ENCODE data around the gene POU2F2. TPM values are rescaled to one million over a fixed set of nuclear protein-coding genes. Genes with fewer than 3 reads are reported as not detected.
A peak's percentile ranks its signal among the peaks of the same experiment; 100 is the strongest.

Gene POU2F2
- total RNA-seq, 2 experiments from 2014 or later = 43.6 to 62.8 TPM

DNA sequence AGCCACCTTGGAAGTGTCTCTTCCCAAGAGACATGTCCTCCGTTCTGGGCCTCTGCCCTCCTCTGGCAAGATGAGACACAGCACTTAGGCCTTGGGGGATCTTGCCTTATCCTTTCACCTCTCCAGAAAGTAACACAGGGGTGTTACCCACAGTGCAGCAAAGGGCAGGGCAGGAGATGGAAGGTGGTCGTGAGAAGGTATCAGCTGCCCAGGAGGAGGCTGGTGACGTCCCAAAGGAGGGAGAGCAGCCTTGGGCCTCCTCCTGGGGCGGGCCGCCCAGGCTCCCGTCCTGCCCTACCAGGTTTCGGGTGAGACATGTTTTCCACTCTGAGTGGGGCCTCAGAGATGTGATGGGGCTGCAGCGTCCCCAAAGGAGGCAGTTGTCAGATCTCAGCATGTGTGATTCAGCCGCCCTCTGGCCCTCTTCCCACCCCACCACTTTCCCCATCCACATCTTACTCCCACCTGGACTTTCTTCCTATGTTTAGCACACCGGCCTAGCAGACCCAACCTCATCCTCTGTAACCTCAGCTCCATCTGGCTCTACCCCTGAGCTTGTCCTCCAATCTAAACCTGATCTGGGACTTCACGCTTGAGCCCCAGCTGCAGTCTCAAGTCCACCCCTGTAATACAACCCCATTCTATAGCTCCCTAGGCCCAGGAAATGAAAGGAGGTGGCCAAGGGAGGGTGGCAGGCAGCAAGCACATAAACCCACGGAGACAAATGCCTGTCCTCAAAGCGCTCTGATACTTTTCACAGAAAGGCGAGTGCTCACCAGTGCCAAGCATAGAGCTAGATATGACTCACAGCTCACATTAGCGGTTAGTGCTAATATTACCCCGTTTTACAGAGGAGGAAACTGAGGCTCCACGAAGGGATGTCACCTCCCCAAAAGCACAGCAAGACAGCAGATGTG lies 9.3 kb downstream of the POU2F2 start:
- H3K9me3 Mint-ChIP-seq (ENCODE audit: low read depth) = no peaks in the 10 kb centered on the region
- no peaks in the 10 kb centered on the region for H3K27me3 Mint-ChIP-seq
- ChIA-PET CTCF (interaction anchor here (0.6 to 3.4 kb wide), 10 partner anchors 9 to 1709 kb away, joined by 3 to 35 read pairs (median 4); partner anchors contain the start of gene POU2F2), POLR2A (interaction anchor here (0.5 kb wide), 1 partner anchor 283 kb away, joined by 3 read pairs; no protein-coding TSS in a partner anchor)
- peaks cover 35% of the 10 kb centered on the region for H3K36me3 Mint-ChIP-seq (ENCODE audit: low read depth)
- H3K27ac Mint-ChIP-seq = peak overlapping the region; percentile 94
- ATAC-seq (peak; percentile 78), DNase-seq (peak; percentile 91)
- H3K4me3 Mint-ChIP-seq = peak overlapping the region; percentile 80
- peaks cover 61% of the 10 kb centered on the region for H3K4me1 Mint-ChIP-seq
- intact Hi-C loops (cut with DNase I, micrococcal nuclease) = loop anchor here (1.0 to 5.0 kb wide), 10 partner anchors 8 to 300 kb away; partner anchors contain the start of genes DEDD2 (in 1 of the 2), GSK3A (in 1 of the 2) and POU2F2 (in 1 of the 2)

DNA sequence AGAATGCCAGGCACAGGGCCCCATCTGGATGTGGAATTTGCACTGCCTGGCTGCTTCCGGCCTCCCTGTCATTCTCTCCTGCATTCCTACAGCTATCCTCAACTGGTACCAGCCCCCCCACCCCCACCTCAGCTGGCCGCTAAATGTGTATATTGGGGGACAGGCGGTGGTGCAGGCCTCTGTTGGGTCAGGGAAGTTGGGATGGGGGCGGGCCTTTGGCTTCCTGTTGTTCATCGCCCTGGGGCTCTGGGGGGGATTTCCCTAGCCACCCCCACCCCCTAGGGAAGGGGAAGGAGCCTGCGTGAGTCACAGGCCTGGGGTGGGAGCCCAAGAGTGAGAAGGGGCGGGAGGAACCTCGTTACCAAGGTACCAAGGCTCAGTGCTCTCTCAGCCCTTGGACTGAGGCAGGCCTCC lies 10.6 kb downstream of the POU2F2 start:
- Mint-ChIP-seq H3K9me3 (ENCODE audit: low read depth) (no peaks in the 10 kb centered on the region), H3K36me3 (ENCODE audit: low read depth) (peaks cover 44% of the 10 kb centered on the region), H3K27me3 (no peaks in the 10 kb centered on the region), H3K27ac (peak overlapping the region; percentile 94), H3K4me3 (peak overlapping the region; percentile 80), H3K4me1 (peaks cover 57% of the 10 kb centered on the region)
- peak; percentile 81 for ATAC-seq
- intact Hi-C loops (cut with DNase I, micrococcal nuclease) = loop anchor here (1.0 to 5.0 kb wide), 9 partner anchors 11 to 301 kb away; partner anchors contain the start of genes GSK3A (in 1 of the 2), POU2F2 (in 1 of the 2) and ZNF574 (in 1 of the 2)
- peak; percentile 93 for DNase-seq
- ChIA-PET POLR2A (no interaction called here), CTCF (interaction anchor here (1.0 kb wide), 1 partner anchor 12 kb away, joined by 3 read pairs; no protein-coding TSS in a partner anchor)

DNA sequence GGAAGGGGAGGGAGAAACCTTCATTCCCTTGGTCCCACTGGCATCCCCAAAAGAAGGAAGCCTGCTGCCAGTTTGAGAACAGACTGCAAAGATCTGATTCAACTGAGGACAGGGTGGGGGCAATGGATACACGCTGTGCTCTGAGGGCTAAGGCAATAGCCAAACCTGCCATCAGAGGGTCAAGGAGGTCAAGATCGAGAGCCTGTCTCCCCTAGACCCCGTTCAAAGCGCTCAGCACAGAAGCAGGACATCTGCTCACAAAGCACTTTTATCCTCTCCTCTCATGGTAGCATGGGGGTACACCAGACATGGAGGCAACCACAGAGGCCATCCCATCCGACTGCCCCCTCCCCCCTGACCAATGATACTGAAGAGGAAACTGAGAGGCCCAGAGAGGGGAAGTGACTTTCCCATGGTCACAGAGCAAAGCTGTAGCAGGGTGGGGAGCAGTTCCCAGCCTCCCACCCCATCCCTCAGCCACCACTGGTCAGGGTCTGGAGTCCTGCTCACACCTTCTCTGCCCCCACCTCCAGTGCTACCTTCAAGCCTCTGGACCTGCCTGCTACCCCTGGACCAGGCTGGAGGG lies 11.1 kb downstream of the POU2F2 start:
- intact Hi-C loops (cut with DNase I, micrococcal nuclease) = loop anchor here (1.0 to 5.0 kb wide), 4 partner anchors 13 to 276 kb away; partner anchors contain the start of gene ZNF574 (in 1 of the 2)
- POLR2A ChIA-PET = no interaction called here
- CTCF ChIA-PET = interaction anchor here (1.0 to 1.6 kb wide), 4 partner anchors 11 to 65 kb away, joined by 3 to 4 read pairs (median 3); partner anchors contain the start of gene POU2F2
- DNase-seq (peak; percentile 40), ATAC-seq (peak; percentile 0)
- no peaks in the 10 kb centered on the region for H3K27me3 Mint-ChIP-seq
- H3K4me1 Mint-ChIP-seq = peaks cover 54% of the 10 kb centered on the region
- peak overlapping the region; percentile 94 for H3K27ac Mint-ChIP-seq
- H3K4me3 Mint-ChIP-seq = peak overlapping the region; percentile 80
- H3K36me3 Mint-ChIP-seq (ENCODE audit: low read depth) = peaks cover 49% of the 10 kb centered on the region
- H3K9me3 Mint-ChIP-seq (ENCODE audit: low read depth) = no peaks in the 10 kb centered on the region

DNA sequence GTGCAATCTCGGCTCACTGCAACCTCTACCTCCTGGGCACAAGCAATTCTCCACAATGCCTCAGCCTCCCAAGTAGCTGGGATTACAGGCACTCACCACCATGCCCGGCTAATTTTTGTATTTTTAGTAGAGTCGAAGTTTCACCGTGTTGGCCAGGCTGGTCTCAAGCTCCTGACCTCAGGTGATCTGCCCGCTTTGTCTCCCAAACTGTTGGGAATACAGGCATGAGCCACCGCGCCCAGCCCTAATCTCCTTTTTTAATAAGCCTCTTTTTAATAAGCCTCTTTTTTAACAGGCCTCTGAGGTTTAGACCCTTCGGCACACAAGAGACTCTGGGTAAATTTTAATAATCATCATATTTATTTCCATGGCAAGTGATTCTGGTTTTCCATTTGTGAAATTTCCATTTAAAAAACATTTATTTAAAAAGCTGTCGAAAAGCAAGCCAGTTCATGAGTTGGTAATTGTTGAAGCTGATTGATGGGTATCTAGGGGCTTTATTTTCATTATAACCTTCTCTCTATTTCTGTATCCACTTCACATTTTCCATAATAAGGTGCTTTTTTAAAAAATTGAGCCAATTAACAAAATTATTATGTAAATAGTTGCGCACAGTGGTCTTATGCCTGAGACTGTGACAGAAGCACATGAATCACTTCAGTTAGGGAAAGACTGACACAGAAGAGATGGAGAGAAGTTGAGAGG lies 11.8 kb downstream of the POU2F2 start:
- ChIA-PET CTCF (interaction anchor here (0.6 to 1.6 kb wide), 8 partner anchors 10 to 71 kb away, joined by 3 to 4 read pairs (median 3); partner anchors contain the start of gene POU2F2), POLR2A (no interaction called here)
- intact Hi-C loops (cut with DNase I, micrococcal nuclease) = loop anchor here (5.0 kb wide), 2 partner anchors 248 to 277 kb away; no protein-coding TSS in a partner anchor
- H3K9me3 Mint-ChIP-seq (ENCODE audit: low read depth) = no peaks in the 10 kb centered on the region
- H3K4me3 Mint-ChIP-seq = peak overlapping the region; percentile 80
- peaks cover 55% of the 10 kb centered on the region for H3K4me1 Mint-ChIP-seq
- peaks cover 55% of the 10 kb centered on the region for H3K36me3 Mint-ChIP-seq (ENCODE audit: low read depth)
- ATAC-seq (no peak), DNase-seq (no peak)
- H3K27ac Mint-ChIP-seq = peak overlapping the region; percentile 94
- no peaks in the 10 kb centered on the region for H3K27me3 Mint-ChIP-seq

DNA sequence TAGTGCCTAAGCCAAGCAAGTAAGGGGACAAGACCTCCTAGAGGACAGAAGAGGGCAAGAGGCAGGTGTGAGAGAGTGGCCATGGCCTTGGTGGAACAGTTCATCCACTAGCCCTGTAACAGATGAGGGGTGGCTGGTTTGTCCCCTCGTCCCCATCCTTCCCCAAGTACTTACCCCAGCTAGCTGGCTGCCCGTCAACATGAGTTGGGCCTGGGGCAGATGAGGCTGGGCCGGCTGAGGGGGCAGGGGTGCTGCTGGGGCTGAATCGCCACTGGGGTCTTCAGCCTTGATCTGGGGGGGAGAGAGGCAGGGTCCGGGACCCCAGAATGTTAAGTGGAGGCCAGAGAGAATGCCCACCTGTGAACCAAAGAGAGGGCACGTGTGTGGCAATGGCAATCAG lies 15.2 kb downstream of the POU2F2 start:
- no peak for DNase-seq
- no peak for ATAC-seq
- Mint-ChIP-seq H3K4me3 (no peak overlapping the region), H3K4me1 (peaks cover 51% of the 10 kb centered on the region), H3K27ac (no peak overlapping the region), H3K9me3 (ENCODE audit: low read depth) (no peaks in the 10 kb centered on the region), H3K36me3 (ENCODE audit: low read depth) (peaks cover 63% of the 10 kb centered on the region), H3K27me3 (no peaks in the 10 kb centered on the region)
- CTCF ChIA-PET = interaction anchor here (1.8 kb wide), 1 partner anchor 59 kb away, joined by 5 read pairs; no protein-coding TSS in a partner anchor
- intact Hi-C loops (cut with DNase I, micrococcal nuclease) = no loop called here
- POLR2A ChIA-PET = no interaction called here

DNA sequence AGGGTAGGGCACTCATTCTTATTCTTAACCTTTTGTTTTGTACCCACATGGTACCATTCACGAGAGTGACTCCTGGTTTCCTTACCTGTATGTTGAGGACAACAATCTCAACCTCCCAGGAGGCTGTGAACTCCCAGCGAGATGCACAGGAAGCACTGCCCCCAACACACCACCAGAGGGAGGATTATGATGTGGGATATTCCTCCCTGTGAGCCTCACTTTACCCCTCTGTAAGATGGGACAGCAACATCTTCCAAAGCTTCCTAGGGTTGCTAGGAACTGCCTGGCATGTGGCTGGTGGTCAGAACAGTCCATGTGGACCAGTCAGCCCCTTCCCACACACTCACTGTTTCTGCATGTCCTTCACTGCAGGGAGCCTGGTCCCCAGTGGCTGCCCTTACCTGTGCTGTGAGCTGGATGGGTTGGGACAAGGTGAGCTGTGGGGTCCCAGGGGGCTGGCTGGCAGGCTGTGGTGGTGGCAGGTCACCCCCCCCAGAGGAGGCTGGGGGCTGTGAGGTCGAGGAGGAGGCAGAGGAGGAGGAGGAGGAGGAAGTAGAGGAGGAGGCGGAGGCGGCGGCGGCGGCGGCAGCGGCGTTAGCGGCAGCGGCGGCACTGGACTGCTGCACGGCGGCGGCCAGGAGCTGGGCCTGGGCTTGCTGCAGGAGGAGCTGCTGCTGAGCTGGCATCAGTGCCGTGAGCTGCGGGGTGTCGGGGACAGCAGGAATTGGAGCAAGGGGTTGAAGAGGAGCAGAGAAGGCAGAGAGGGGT lies 15.8 kb downstream of the POU2F2 start:
- intact Hi-C loops (cut with DNase I, micrococcal nuclease) = no loop called here
- ChIA-PET CTCF (interaction anchor here (0.6 to 4.6 kb wide), 4 partner anchors 16 to 60 kb away, joined by 3 to 20 read pairs (median 4); partner anchors contain the start of gene POU2F2), POLR2A (no interaction called here)
- no peak overlapping the region for H3K27ac Mint-ChIP-seq
- H3K36me3 Mint-ChIP-seq (ENCODE audit: low read depth) = peaks cover 61% of the 10 kb centered on the region
- no peak overlapping the region for H3K4me3 Mint-ChIP-seq
- ATAC-seq = no peak
- H3K9me3 Mint-ChIP-seq (ENCODE audit: low read depth) = no peaks in the 10 kb centered on the region
- DNase-seq = no peak
- peaks cover 51% of the 10 kb centered on the region for H3K4me1 Mint-ChIP-seq
- no peaks in the 10 kb centered on the region for H3K27me3 Mint-ChIP-seq

DNA sequence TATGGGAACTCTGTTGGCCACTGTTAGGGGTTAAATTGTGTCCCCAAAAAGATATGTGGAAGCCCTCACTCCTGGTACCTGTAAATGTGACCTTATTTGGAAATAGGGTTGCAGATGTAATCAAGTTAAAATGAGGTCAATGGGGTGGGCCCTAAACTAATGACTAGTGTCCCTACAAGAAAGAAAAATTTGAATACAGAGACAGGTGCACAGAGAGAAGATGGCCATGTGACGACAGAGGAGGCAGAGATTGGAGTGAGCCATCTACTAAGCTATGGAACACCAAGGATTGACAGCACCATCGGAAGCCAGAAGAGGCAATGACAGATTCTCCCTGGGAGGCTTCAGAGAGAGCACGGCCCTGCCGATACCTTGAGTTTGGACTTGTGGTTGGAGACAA lies 16.5 kb downstream of the POU2F2 start:
- ATAC-seq (no peak), DNase-seq (no peak)
- Mint-ChIP-seq H3K4me1 (peaks cover 51% of the 10 kb centered on the region), H3K27me3 (no peaks in the 10 kb centered on the region), H3K36me3 (ENCODE audit: low read depth) (peaks cover 67% of the 10 kb centered on the region), H3K27ac (peak overlapping the region; percentile 34), H3K4me3 (no peak overlapping the region), H3K9me3 (ENCODE audit: low read depth) (no peaks in the 10 kb centered on the region)
- ChIA-PET CTCF (interaction anchor here (0.5 to 4.6 kb wide), 5 partner anchors 17 to 248 kb away, joined by 3 to 20 read pairs (median 4); partner anchors contain the start of gene POU2F2), POLR2A (no interaction called here)
- intact Hi-C loops (cut with DNase I, micrococcal nuclease) = no loop called here

DNA sequence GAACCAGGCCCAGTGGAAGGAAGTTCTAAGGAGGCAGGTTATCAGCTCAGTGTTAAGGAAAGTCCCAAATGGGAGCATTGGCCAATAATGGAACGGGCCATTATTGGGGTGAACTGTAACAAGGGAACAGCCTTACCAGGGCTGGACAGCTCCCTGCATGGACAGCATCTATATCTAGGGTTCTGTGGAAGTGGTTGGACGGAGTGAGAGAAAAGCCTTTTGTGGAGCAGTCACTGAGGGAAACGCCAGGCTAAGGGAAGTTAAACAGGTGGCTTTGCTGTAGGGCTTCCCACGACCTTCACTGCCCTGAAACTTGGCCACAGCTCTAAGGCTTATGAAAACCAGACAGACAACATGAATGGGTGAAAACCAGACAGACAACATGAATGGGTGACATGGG lies 17.0 kb downstream of the POU2F2 start:
- intact Hi-C loops (cut with DNase I, micrococcal nuclease) = no loop called here
- H3K36me3 Mint-ChIP-seq (ENCODE audit: low read depth) = peaks cover 64% of the 10 kb centered on the region
- H3K4me3 Mint-ChIP-seq = no peak overlapping the region
- no peak overlapping the region for H3K27ac Mint-ChIP-seq
- no peaks in the 10 kb centered on the region for H3K27me3 Mint-ChIP-seq
- POLR2A ChIA-PET = no interaction called here
- CTCF ChIA-PET = interaction anchor here (0.7 to 4.6 kb wide), 5 partner anchors 9 to 305 kb away, joined by 3 to 20 read pairs (median 5); partner anchors contain the start of gene POU2F2
- ATAC-seq (no peak), DNase-seq (no peak)
- no peaks in the 10 kb centered on the region for H3K9me3 Mint-ChIP-seq (ENCODE audit: low read depth)
- H3K4me1 Mint-ChIP-seq = peaks cover 46% of the 10 kb centered on the region

DNA sequence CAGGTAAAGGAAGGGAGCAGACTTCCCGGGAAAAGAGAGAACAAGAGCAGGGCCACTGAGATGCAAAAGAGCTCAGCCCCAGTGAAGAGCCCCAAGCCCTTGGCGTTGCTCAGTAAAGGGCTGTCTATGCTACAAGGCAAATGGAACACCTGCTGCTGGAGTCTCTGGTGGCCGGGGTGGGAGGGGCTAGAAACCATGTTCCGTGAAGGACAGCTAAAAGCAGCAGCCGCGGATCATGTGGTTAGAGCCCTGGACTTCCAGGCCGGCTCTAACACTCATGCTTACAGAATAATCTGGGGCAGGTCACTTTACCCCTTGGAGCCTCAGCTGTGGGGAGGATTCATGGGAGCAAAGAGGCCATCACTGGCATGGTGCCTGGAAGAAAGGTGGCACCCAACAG lies 17.8 kb downstream of the POU2F2 start:
- intact Hi-C loops (cut with DNase I, micrococcal nuclease) = no loop called here
- no peak for ATAC-seq
- Mint-ChIP-seq H3K36me3 (ENCODE audit: low read depth) (peaks cover 64% of the 10 kb centered on the region), H3K27me3 (no peaks in the 10 kb centered on the region), H3K4me3 (no peak overlapping the region), H3K27ac (peak overlapping the region; percentile 72), H3K9me3 (ENCODE audit: low read depth) (no peaks in the 10 kb centered on the region), H3K4me1 (peaks cover 46% of the 10 kb centered on the region)
- ChIA-PET CTCF (interaction anchor here (0.9 to 4.6 kb wide), 6 partner anchors 10 to 306 kb away, joined by 3 to 20 read pairs (median 6); partner anchors contain the start of gene POU2F2), POLR2A (no interaction called here)
- DNase-seq = no peak

DNA sequence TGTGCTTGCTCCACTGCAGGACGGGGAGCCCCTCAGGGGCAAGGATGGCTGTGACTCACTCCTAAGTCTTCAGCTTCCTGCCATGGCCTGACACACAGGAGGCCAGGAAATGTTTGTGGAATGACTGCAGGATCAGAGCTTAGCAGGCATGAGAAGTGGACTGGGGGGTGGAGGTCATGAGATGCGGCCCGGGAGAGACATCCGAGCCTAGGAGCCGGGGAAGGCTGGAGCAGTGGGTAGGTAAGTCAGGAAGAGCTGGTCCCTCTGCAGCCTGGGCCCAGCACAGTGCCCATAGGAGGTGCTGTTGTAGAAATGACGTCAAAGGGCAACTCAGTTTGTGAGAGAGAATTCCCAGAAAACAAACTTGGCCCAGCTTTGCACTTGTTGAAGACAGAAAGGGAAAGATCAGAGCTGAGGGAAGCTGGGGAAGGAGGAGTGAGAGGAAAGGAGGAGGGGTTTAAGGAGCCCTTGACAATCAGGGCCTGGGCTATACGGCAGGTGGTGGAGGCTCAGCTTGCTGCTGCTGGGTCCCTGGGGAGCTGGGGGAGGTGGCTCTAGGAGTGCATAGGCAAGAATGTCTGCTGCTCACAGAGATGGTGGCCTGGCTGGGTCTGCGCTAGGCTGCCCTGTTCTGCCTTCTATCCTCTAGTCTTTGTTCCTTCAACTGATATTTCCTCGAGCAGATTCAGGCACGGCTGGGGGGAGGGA lies 18.5 kb downstream of the POU2F2 start:
- ATAC-seq = no peak
- Mint-ChIP-seq H3K27me3 (no peaks in the 10 kb centered on the region), H3K27ac (peak overlapping the region; percentile 72), H3K9me3 (ENCODE audit: low read depth) (no peaks in the 10 kb centered on the region), H3K4me3 (no peak overlapping the region), H3K36me3 (ENCODE audit: low read depth) (peaks cover 61% of the 10 kb centered on the region), H3K4me1 (peaks cover 46% of the 10 kb centered on the region)
- ChIA-PET CTCF (interaction anchor here (1.1 to 4.6 kb wide), 5 partner anchors 10 to 77 kb away, joined by 3 to 20 read pairs (median 8); partner anchors contain the start of gene POU2F2), POLR2A (no interaction called here)
- intact Hi-C loops (cut with DNase I, micrococcal nuclease) = no loop called here
- DNase-seq = no peak

Measured in activated CD4-positive, alpha-beta T cell treated with anti-CD3 and anti-CD28 coated beads for 36 hours (primary cell).